GM19025 (cell line): ENCODE results near the gene TMOD1.
A peak's percentile ranks its signal among the peaks of the same experiment; 100 is the strongest.
"Not testable (repeated sequence)": the region's sequence is repeated elsewhere in the genome, so short reads cannot be mapped to it uniquely, and the experiment has no call there.

Experiments used
- ATAC-seq: cut with Tn5 transposase; IDR thresholded peaks from one replicate; pipeline ENCODE4 v1.9.1; 2021; ENCODE audit warnings: mild to moderate bottlenecking, low read depth, moderate library complexity; ENCODE audit not compliant: unreplicated experiment

Gene TMOD1

GRCh38 chr9:97497558-97498375 lies 3.7 kb upstream of the TMOD1 start:
- ATAC-seq: not testable (repeated sequence)

DNA sequence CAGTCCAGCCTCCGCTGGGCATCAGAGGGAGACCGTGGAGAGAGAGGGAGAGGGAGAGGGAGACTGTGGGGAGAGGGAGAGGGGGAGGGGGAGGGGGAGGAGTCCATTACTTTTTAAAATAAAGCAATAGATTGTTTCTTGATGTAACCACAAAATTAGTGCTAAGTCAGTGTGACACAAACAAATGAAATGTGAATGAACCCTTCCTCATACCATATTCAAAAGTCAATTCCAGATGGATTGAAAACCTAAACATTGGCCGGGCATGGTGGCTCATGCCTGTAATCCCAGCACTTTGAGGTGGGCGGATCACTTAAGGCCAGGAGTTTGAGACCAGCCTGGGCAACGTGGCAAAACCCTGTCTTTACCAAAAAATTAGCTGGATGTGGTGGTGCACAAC lies 2.6 kb upstream of the TMOD1 start:
- ATAC-seq: not testable (repeated sequence)

- ATAC-seq: no peak
Measured at GRCh38 chr9:97500263-97500662, 1.2 kb upstream of the TMOD1 start.

- ATAC-seq: no peak
Measured at GRCh38 chr9:97500765-97501176, 695 bp upstream of the TMOD1 start.

GRCh38 chr9:97501972-97502221 lies 431 bp downstream of the TMOD1 start:
- peak; percentile 17 for ATAC-seq

DNA sequence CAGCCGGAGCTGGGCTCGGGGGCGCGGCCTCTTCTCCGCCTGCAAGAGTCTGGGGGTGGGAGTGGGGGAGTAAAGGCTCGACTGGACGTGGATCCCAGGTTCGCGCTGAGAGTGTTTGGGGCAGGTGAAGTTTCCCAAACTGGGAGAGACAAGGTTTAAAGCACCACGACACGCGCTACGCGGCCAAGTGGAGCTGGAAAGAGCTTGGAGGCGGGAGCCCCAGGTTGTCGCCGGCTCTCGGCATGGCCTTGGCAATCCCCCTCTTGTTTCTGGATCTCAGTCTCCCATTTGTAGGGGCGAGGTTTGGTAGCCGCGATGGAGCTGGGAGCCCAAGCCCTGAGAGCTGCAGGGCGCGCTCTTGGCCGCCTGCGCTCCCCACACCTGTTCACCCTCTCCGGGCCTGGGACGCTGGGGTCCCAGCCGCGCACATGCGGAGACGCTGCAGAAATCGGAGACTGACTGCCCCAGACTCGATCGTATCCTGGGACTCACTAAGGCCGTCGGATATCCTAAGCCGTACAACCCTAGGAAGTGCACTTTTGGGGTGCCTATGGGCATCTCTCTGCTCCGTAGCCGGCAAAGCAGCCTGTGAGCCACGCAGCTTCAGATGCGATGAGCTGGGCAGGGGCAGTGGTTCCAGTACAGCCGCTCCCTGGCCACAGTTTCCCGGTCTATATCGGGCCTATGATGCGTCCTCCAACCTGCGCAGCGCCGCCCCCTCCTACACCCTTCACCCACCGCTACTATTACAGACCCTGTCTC lies 937 bp downstream of the TMOD1 start:
- no peak for ATAC-seq

- ATAC-seq: no peak
Measured at GRCh38 chr9:97502984-97503861, 1.8 kb downstream of the TMOD1 start.

- no peak for ATAC-seq
Measured at GRCh38 chr9:97503862-97504210, 2.4 kb downstream of the TMOD1 start.

GRCh38 chr9:97504381-97505216 lies 3.1 kb downstream of the TMOD1 start:
- no peak for ATAC-seq

GRCh38 chr9:97505845-97506244 lies 4.4 kb downstream of the TMOD1 start:
- no peak for ATAC-seq

GRCh38 chr9:97506306-97506705 lies 4.8 kb downstream of the TMOD1 start:
- ATAC-seq: no peak

DNA sequence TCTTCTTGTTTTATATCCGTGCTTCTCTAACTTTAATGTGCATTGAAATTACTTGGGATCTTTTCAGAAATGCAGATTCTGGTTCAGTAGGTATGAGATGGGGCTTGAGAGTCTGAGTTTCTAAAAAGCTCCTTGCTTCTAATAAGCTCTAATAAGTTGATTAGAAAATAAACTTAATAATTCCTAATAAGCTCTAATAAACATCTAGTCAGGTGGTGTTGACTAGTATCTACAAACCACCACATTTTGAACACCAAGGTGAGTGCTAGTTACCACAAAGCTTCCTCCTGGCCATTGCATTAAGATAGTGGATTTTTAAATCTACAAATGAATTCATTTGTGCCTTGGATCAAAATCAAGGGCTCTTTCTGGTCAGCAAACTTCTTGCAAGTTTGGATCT lies 5.3 kb downstream of the TMOD1 start:
- ATAC-seq: no peak

GRCh38 chr9:97507428-97507984 lies 6.0 kb downstream of the TMOD1 start:
- ATAC-seq: no peak

GRCh38 chr9:97508852-97509251 lies 7.4 kb downstream of the TMOD1 start:
- ATAC-seq: no peak

DNA sequence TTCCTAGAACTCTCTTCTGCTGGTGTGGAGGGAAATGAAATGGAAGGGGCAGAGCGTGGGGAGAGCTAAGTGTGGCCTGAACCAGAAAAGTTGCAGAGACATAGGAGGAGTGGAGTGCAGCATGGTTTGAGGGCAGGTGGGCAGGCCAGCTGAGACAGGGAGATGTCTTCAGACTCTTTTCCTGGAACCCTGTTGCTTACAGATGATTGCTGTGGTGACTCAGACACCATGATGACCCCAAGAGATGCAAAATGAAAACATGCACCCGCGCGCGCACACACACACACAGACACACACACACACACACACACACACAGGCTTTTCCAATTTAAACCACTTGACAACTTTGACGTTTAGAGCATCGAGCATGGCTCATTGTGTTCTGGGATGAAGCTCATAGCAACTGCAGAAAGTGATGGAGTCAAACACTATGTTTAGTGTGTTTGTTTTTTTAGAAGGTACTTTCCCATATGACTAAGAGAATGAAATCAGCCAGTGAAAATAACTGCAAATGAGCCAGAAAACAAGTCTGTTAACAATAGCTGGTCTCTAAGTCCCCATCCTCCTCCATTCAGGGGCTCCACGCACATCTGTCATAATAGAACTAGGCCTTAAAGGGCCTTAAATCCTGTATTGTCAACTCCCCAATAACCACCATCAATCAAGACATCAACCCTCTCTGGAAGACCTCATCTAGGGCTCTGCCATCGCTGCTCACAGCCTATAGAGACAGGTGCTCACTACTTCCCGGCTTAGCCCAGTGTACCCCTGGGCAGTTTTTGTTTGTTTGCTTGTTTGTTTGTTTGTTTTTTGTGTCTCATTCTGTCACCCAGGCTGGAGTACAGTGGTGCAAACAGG lies 9.6 kb downstream of the TMOD1 start:
- ATAC-seq: peak; percentile 63

DNA sequence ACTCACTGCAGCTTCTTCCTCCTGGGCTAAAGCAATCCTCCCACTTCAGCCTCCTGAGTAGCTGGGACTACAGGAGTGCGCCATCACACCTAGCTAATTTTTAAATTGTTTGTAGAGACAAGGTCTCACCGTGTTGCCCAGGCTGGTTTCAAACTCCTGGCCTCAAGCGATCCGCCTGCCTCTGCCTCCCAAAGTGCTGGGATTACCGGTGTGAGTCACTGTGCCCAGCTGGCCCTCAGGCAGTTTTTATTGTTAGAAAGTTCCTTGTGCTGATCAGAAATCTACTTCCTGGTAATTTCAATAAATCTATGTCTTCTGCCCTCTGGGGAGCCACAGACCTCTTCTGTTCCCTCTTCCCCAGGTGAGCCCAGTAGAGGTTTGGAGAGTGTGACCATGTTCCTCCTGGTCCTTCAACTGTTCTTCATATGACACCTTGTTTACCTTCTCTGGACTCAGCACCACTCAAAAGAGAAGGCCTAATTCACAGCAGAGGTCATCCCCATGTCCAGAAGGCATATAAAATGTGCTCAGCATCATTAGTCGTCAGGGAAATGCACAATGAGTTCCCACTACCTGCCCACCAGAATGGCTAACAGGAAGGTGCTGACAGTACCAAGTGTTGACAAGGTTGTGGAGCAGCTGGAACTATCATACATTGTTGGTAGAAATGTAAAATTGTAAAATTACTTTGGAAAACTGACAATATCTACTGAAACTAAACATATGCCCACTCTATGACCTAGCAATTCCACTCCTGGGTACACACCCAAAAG lies 10.4 kb downstream of the TMOD1 start:
- ATAC-seq: no peak

DNA sequence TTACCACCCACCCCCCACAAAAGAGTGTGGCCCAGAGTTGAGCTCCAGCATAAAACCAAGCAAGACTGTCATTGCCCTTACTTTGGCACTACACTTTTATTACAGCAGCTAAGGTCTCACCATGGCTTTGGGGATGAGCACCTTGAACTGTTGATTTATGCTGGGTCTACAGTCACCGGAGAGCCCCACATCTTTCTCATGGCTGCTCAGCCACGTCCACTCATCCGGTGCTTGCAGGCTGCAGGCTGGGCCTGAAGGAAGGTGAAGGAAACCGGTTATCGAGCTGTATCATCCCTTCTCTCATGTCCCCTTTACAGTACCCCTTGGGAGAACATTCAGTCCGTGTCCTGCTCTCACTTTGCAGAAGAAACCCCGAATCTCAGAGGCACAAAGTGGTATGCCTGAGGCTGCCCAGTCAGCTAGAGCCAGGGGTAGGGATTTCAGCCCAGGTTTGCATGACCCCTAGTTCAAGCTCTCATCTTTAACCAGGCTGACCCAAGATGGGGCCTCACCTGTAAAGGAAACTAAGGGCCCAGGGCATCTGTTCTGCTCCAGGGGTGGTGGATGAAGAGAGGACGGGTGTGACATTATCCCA lies 11.6 kb downstream of the TMOD1 start:
- ATAC-seq: no peak

GRCh38 chr9:97514531-97514930 lies 13.1 kb downstream of the TMOD1 start:
- ATAC-seq: no peak
